ENCODE measurements around the gene WEE1.
"Not testable (repeated sequence)": the region's sequence is repeated elsewhere in the genome, so short reads cannot be mapped to it uniquely, and the experiment has no call there.

WEE1 gene

GRCh38 chr11:9622353-9622752 lies 48.9 kb downstream of the WEE1 start:
- not testable (repeated sequence) for DNase-seq (ENCODE audit: low spot score)

- DNase-seq (ENCODE audit: low spot score), result not testable (repeated sequence)
Observed at GRCh38 chr11:9623053-9623452, 49.6 kb downstream of the WEE1 start.

GRCh38 chr11:9624448-9624847 lies 51.0 kb downstream of the WEE1 start:
- no peak for DNase-seq (ENCODE audit: low spot score)

GRCh38 chr11:9625162-9625561 lies 51.7 kb downstream of the WEE1 start:
- DNase-seq (ENCODE audit: low spot score), result no peak

GRCh38 chr11:9625728-9626127 lies 52.3 kb downstream of the WEE1 start:
- no peak for DNase-seq (ENCODE audit: low spot score)

- no peak for DNase-seq (ENCODE audit: low spot score)
Observed at GRCh38 chr11:9626496-9627394, 53.3 kb downstream of the WEE1 start.

- no peak for DNase-seq (ENCODE audit: low spot score)
Observed at GRCh38 chr11:9629064-9629463, 55.6 kb downstream of the WEE1 start.

- no peak for DNase-seq (ENCODE audit: low spot score)
Observed at GRCh38 chr11:9633679-9634078, 60.2 kb downstream of the WEE1 start.

GRCh38 chr11:9636691-9637090 lies 63.2 kb downstream of the WEE1 start:
- no peak for DNase-seq (ENCODE audit: low spot score)

GRCh38 chr11:9639099-9639498 lies 65.6 kb downstream of the WEE1 start:
- DNase-seq (ENCODE audit: low spot score), result no peak

Measured in globus pallidus (tissue), 1 donor.